RPMI8226 (cell line): Measurements from ENCODE around the gene DAP.

Experiments used
- DNase-seq: peaks from one replicate; pipeline ENCODE4 v3.0.0-alpha.2; 2015

The DAP gene

GRCh38 chr5:10761185-10761932, at the start of gene DAP:
Gene DAP, minus strand, starts transcription at chr5:10761234. Its CDS starts 166 bp downstream, at chr5:10761068.
- peak; percentile 87 for DNase-seq

GRCh38 chr5:10808347-10809226, 47.6 kb upstream of the DAP start:
- DNase-seq, result no peak

- DNase-seq, result peak; percentile 89
These were observed 41.1 kb upstream of the DAP start for GRCh38 chr5:10801931-10802666.

GRCh38 chr5:10800852-10801251, 39.8 kb upstream of the DAP start:
- DNase-seq, result peak; percentile 87

- no peak for DNase-seq
These were observed 36.2 kb upstream of the DAP start for GRCh38 chr5:10797261-10797660.

GRCh38 chr5:10793785-10794184, 32.8 kb upstream of the DAP start:
- no peak for DNase-seq

GRCh38 chr5:10792336-10792735, 31.3 kb upstream of the DAP start:
- peak; percentile 19 for DNase-seq

GRCh38 chr5:10789726-10790125, 28.7 kb upstream of the DAP start:
- DNase-seq, result no peak

- no peak for DNase-seq
These were observed 28.0 kb upstream of the DAP start for GRCh38 chr5:10789021-10789420.

GRCh38 chr5:10788358-10788757, 27.3 kb upstream of the DAP start:
- DNase-seq, result no peak

- no peak for DNase-seq
These were observed 25.8 kb upstream of the DAP start for GRCh38 chr5:10786835-10787234.

GRCh38 chr5:10780208-10780607, 19.2 kb upstream of the DAP start:
- DNase-seq, result peak; percentile 17

- DNase-seq, result no peak
These were observed 18.6 kb upstream of the DAP start for GRCh38 chr5:10779592-10779991.

GRCh38 chr5:10778179-10778910, 17.3 kb upstream of the DAP start:
- no peak for DNase-seq

GRCh38 chr5:10775646-10776045, 14.6 kb upstream of the DAP start:
- DNase-seq, result no peak

GRCh38 chr5:10772901-10773585, 12.0 kb upstream of the DAP start:
- no peak for DNase-seq

- DNase-seq, result no peak
These were observed 7.4 kb upstream of the DAP start for GRCh38 chr5:10768328-10768899.

- DNase-seq, result peak; percentile 90
These were observed 1.9 kb upstream of the DAP start for GRCh38 chr5:10762776-10763500.

GRCh38 chr5:10761933-10762775, 1.1 kb upstream of the DAP start:
- DNase-seq, result no peak

GRCh38 chr5:10760921-10761184, 181 bp downstream of the DAP start:
- DNase-seq, result no peak
